Endothelial cell of umbilical vein (primary cell): ENCODE results near the gene ALPK1. TPM values are rescaled to one million over a fixed set of nuclear protein-coding genes. Genes with fewer than 3 reads are reported as not detected.

Experiments used
- BruUV-seq: library from RNA; stranded (reverse); fragments of 400-500 nt; replicated peaks from 2 replicates; lab custom pipeline; 2021; lab: Mats Ljungman, UMichigan
- CTCF ChIA-PET: fragments of 300-600, 350-600 bp; sonication (Branson Sonifier 250); formaldehyde crosslinking; loops from one replicate; lab custom pipeline; 2021; ENCODE audit warnings: antibody characterized with exemption, inconsistent platforms; lab: Charles Lee
- POLR2A ChIA-PET: fragments of 300-600, 350-600 bp; sonication (Branson Sonifier 250); formaldehyde crosslinking; loops from one replicate; lab custom pipeline; 2021; ENCODE audit warnings: antibody characterized with exemption, inconsistent platforms; lab: Charles Lee
- DNase-seq: peaks from one replicate; pipeline ENCODE4 v3.0.0-alpha.2; 2011; ENCODE audit warnings: low read depth, low spot score
- FAIRE-seq: peaks from 2 replicates; lab custom pipeline; 2011; peaks lifted over from hg19 to GRCh38; lab: Jason Lieb, UNC
- H2AFZ ChIP-seq: 2 replicates; pipeline ENCODE4 v1.6.0; 2012; ENCODE audit warnings: low read depth, low read length, control low read depth, inconsistent platforms
- H3K27ac ChIP-seq: 2 replicates; pipeline ENCODE4 v1.5.1; 2011; ENCODE audit warnings: low read depth, mild to moderate bottlenecking, control low read depth, low read length, moderate library complexity; ENCODE audit not compliant: insufficient read depth
- H3K27me3 ChIP-seq, 2 experiments: 2 replicates each; pipeline versions ENCODE4 v1.6.0 to v1.6.1; 2011; ENCODE audit warnings: low read length in 2 of 2, mixed read lengths in 1 of 2; ENCODE audit not compliant: control insufficient read depth in 2 of 2, insufficient read depth in 2 of 2
- H3K36me3 ChIP-seq, 2 experiments: 2 replicates in 1 of 2; 3 replicates in 1 of 2; pipeline ENCODE4 v1.5.1; 2011; ENCODE audit warnings: low read length in 2 of 2, mild to moderate bottlenecking in 1 of 2, moderate library complexity in 1 of 2; ENCODE audit not compliant: control insufficient read depth in 2 of 2, insufficient read depth in 2 of 2; ENCODE audit errors: extremely low read depth in 1 of 2
- H3K4me1 ChIP-seq: 3 replicates; pipeline ENCODE4 v1.5.1; 2011; ENCODE audit warnings: mild to moderate bottlenecking, low read length; ENCODE audit not compliant: control insufficient read depth, insufficient read depth; ENCODE audit errors: extremely low read depth
- H3K4me2 ChIP-seq: 2 replicates; pipeline ENCODE4 v1.6.1; 2011; ENCODE audit warnings: low read length, control low read depth, mixed read lengths; ENCODE audit not compliant: insufficient read depth
- H3K4me3 ChIP-seq, 3 experiments: fragments of 200-600 bp in 1 of 3; sonication (generic), shearing (Covaris generic) in 1 of 3; replicated peaks in 1 of 3; 2 replicates each; pipeline ENCODE4 v1.5.1; 2011 to 2016; ENCODE audit warnings: control low read depth in 3 of 3, low read length in 3 of 3, mild to moderate bottlenecking in 2 of 3, inconsistent platforms in 1 of 3, low read depth in 1 of 3, moderate library complexity in 1 of 3; ENCODE audit not compliant: insufficient read depth in 1 of 3
- H3K79me2 ChIP-seq: 2 replicates; pipeline ENCODE4 v1.6.0; 2012; ENCODE audit warnings: low read length, inconsistent platforms; ENCODE audit not compliant: control insufficient read depth, insufficient read depth
- H3K9ac ChIP-seq: replicated peaks from 2 replicates; pipeline ENCODE3; 2011; ENCODE audit warnings: low read length, control low read depth; ENCODE audit not compliant: insufficient read depth; ENCODE audit errors: extremely low read depth
- H3K9me1 ChIP-seq: replicated peaks from 3 replicates; pipeline ENCODE4 v1.6.0; 2011; ENCODE audit warnings: mild to moderate bottlenecking, low read length; ENCODE audit not compliant: control insufficient read depth, insufficient read depth; ENCODE audit errors: extremely low read depth
- H3K9me3 ChIP-seq: replicated peaks from 2 replicates; pipeline ENCODE4 v1.5.1; 2012; ENCODE audit warnings: low read length, inconsistent platforms; ENCODE audit not compliant: control insufficient read depth, insufficient read depth
- H4K20me1 ChIP-seq: replicated peaks from 2 replicates; pipeline ENCODE3; 2011; ENCODE audit warnings: mild to moderate bottlenecking, low read length; ENCODE audit not compliant: control insufficient read depth, insufficient read depth; ENCODE audit errors: extremely low read depth
- CTCF ChIP-seq, 2 donors: IDR thresholded peaks; 1 replicate in 1 of 2; 2 replicates in 1 of 2; pipeline ENCODE4 v1.5.1; 2011; ENCODE audit warnings: low read length in 2 of 2, mild to moderate bottlenecking in 2 of 2, moderate library complexity in 2 of 2, control low read depth in 1 of 2, inconsistent platforms in 1 of 2, low read depth in 1 of 2; ENCODE audit not compliant: insufficient read depth in 1 of 2; ENCODE audit errors: extremely low read depth in 1 of 2
- EZH2 ChIP-seq: IDR thresholded peaks from 2 replicates; pipeline ENCODE4 v1.6.1; 2012; ENCODE audit warnings: borderline replicate concordance, low read depth, mild to moderate bottlenecking, moderate library complexity, low read length, inconsistent platforms; ENCODE audit not compliant: severe bottlenecking
- FOS ChIP-seq: IDR thresholded peaks from 2 replicates; pipeline ENCODE4 v1.6.1; 2011; ENCODE audit warnings: mild to moderate bottlenecking, low read length, moderate library complexity, borderline replicate concordance; ENCODE audit not compliant: insufficient read depth
- GATA2 ChIP-seq: IDR thresholded peaks from 2 replicates; pipeline ENCODE4 v1.7.0; 2011; ENCODE audit warnings: low read depth, mild to moderate bottlenecking, moderate library complexity, mixed read lengths, low read length; ENCODE audit not compliant: insufficient read length, insufficient read depth
- JUN ChIP-seq: IDR thresholded peaks from 2 replicates; pipeline ENCODE4 v1.6.1; 2011; ENCODE audit warnings: borderline replicate concordance, low read depth; ENCODE audit not compliant: insufficient read length, insufficient read depth
- MAX ChIP-seq: IDR thresholded peaks from 2 replicates; pipeline ENCODE4 v1.6.1; 2011; ENCODE audit not compliant: insufficient read depth, insufficient read length
- MYC ChIP-seq: IDR thresholded peaks from one replicate; pipeline ENCODE4 v1.6.1; 2011; ENCODE audit warnings: mild to moderate bottlenecking, low read depth, low read length
- POLR2A ChIP-seq: IDR thresholded peaks from 2 replicates; pipeline ENCODE4 v1.6.1; 2012; ENCODE audit warnings: low read depth, mild to moderate bottlenecking, control low read depth, low read length
- POLR2AphosphoS5 ChIP-seq: IDR thresholded peaks from 2 replicates; pipeline ENCODE4 v1.6.1; 2012; ENCODE audit warnings: low read depth, mild to moderate bottlenecking, control low read depth, low read length, moderate library complexity; ENCODE audit not compliant: insufficient read depth
- dilution Hi-C: fragments of 300-500 bp; cut with MboI; formaldehyde crosslinking; loops from one replicate; pipeline ENCODE4 v1.15.0; 2019; ENCODE audit warnings: low sequenced_read_pairs; ENCODE audit not compliant: extremely low pct_ligation_motif_present
- intact Hi-C: fragments of 100-400 bp; cut with micrococcal nuclease; formaldehyde crosslinking; loops from one replicate; pipeline ENCODE4 v1.10.0; 2022
- polyA plus RNA-seq, 4 experiments: library from polyadenylated mRNA; depleted of rRNA in 3 of 4; stranded (reverse) in 3 of 4; unstranded in 1 of 4; fragments of >200 nt; gene quantifications; 2 replicates each; pipeline versions ENCODE4 v1.2.1 to v1.2.3, GENCODE V29; 2011 to 2012; ENCODE audit warnings: missing spikeins in 1 of 4
- total RNA-seq: library from RNA; stranded (reverse); gene quantifications from 2 replicates; pipeline ENCODE4 v1.2.3, GENCODE V29; 2021

Gene ALPK1
- total and polyA plus RNA-seq, 2 donors (not counting 3 experiments of a cell fraction or from before 2014, with no cell fraction given), result 1.4 to 5.5 TPM

- Histone ChIP-seq H3K9me3 (no peaks in the 10 kb centered on the region), H3K4me3 (no peak overlapping the region), H3K79me2 (no peaks in the 10 kb centered on the region), H3K4me2 (no peak overlapping the region), H2AFZ (no peak overlapping the region), H3K36me3 (no peaks in the 10 kb centered on the region), H3K4me1 (no peaks in the 10 kb centered on the region), H3K27me3 (no peaks in the 10 kb centered on the region), H3K9me1 (no peaks in the 10 kb centered on the region), H3K27ac (no peak overlapping the region), H4K20me1 (no peaks in the 10 kb centered on the region), H3K9ac (no peak overlapping the region)
- FAIRE-seq (no peak), DNase-seq (no peak)
- intact Hi-C loops, result no loop called here
- ChIA-PET POLR2A (no interaction called here), CTCF (no interaction called here)
- dilution Hi-C loops, result no loop called here
- BruUV-seq, result no TSS peak
- TF ChIP-seq EZH2 (no peak), FOS (no peak), MAX (no peak), POLR2AphosphoS5 (no peak), POLR2A (no peak), GATA2 (no peak), MYC (no peak), JUN (no peak), CTCF (IDR thresholded peaks at IDR 0.05; ENCODE audit: extremely low read depth in 1 of 2, insufficient read depth in 1 of 2, low read depth in 1 of 2, low read length in 2 of 2) (no peak)
These were observed 113.6 kb downstream of the ALPK1 start for GRCh38 chr4:112410804-112411203.
